Measurements from ENCODE around the gene ISOC1.

Gene ISOC1

DNA sequence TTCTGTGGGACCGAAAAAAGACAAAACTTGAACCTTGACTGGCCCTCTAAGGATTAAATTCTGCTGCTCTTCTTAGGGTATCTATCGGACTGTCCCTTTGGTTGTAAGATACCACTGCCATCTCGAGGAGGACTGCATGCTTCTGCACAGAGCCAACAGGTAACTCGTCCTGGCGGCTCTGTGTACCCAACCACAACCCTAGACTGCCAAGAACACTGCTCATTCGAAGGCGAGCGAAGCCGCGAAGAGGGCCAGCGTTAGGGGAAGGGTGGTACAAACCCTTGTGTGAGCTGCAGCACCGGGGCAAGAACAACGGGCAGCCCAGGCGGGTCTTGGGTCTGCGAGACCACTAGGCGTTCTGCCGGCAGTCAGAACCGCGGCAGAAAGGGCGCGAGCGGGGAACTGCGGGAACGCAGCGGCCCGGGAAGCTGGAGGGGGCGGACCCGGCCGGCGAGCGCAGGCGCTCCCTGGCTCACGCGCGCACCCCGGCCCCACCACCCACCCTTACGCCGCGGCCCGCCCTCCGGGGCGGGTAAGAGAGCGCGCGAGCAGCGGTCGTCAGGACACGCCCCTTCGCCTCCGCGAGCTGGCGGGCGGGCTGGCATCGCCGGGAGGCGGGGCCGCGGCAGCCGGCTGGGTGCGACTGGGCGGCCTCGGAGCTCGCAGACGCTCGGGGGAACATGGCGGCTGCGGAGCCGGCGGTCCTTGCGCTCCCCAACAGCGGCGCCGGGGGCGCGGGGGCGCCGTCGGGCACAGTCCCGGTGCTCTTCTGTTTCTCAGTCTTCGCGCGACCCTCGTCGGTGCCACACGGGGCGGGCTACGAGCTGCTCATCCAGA is at the start of gene ISOC1:
ISOC1 (plus strand) TSS at position 663 of the 837 bp plus-strand sequence; CDS start at position 681, 18 bp downstream.
- peaks cover 38% of the 10 kb centered on the region for H3K4me1 Mint-ChIP-seq (ENCODE audit: low read depth)
- peaks cover 15% of the 10 kb centered on the region for H3K36me3 Mint-ChIP-seq (ENCODE audit: low read depth)
- DNase-seq = peak; percentile 95
- peaks cover 12% of the 10 kb centered on the region for H3K27me3 Mint-ChIP-seq
- H3K27ac Mint-ChIP-seq = peak within 1 kb of the TSS; percentile 82
- peak within 1 kb of the TSS; percentile 86 for H3K4me3 Mint-ChIP-seq
- H3K9me3 Mint-ChIP-seq = no peaks in the 10 kb centered on the region

GRCh38 chr5:129046151-129046550 is 48.4 kb upstream of the ISOC1 start:
- H3K4me1 Mint-ChIP-seq (ENCODE audit: low read depth) = no peaks in the 10 kb centered on the region
- no peaks in the 10 kb centered on the region for H3K36me3 Mint-ChIP-seq (ENCODE audit: low read depth)
- H3K9me3 Mint-ChIP-seq = peaks cover 26% of the 10 kb centered on the region
- no peaks in the 10 kb centered on the region for H3K27me3 Mint-ChIP-seq
- no peak for DNase-seq
- no peak overlapping the region for H3K27ac Mint-ChIP-seq
- H3K4me3 Mint-ChIP-seq = no peak overlapping the region

DNA sequence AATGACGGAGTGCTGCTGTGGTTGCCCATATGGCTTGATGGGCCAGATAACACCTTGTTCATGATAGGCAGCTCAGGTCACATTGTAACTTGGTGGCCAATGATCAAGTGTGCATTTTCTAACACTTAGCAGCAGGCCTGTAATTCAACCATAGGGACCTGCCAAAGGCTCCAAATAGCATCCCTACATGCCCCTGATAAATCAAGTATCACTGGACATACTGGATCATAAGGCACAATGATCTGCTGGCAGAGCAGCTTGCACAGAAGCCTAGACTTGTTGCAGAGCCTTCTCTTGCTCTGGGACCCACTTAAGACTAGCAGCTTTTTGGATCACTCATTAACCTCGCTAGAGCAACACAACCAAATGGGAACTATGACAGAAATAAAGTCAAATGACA is 46.0 kb upstream of the ISOC1 start:
- Mint-ChIP-seq H3K4me3 (no peak overlapping the region), H3K27ac (no peak overlapping the region), H3K4me1 (ENCODE audit: low read depth) (no peaks in the 10 kb centered on the region), H3K36me3 (ENCODE audit: low read depth) (no peaks in the 10 kb centered on the region), H3K9me3 (peaks cover 19% of the 10 kb centered on the region), H3K27me3 (no peaks in the 10 kb centered on the region)
- DNase-seq = no peak

- Mint-ChIP-seq H3K27ac (no peak overlapping the region), H3K27me3 (peaks cover under 1% of the 10 kb centered on the region), H3K36me3 (ENCODE audit: low read depth) (no peaks in the 10 kb centered on the region), H3K9me3 (peaks cover 15% of the 10 kb centered on the region), H3K4me3 (no peak overlapping the region), H3K4me1 (ENCODE audit: low read depth) (no peaks in the 10 kb centered on the region)
- DNase-seq = no peak
Observed at GRCh38 chr5:129049126-129049799, 45.3 kb upstream of the ISOC1 start.

- H3K36me3 Mint-ChIP-seq (ENCODE audit: low read depth) = no peaks in the 10 kb centered on the region
- peaks cover 16% of the 10 kb centered on the region for H3K27me3 Mint-ChIP-seq
- no peak for DNase-seq
- no peaks in the 10 kb centered on the region for H3K9me3 Mint-ChIP-seq
- no peak overlapping the region for H3K4me3 Mint-ChIP-seq
- no peaks in the 10 kb centered on the region for H3K4me1 Mint-ChIP-seq (ENCODE audit: low read depth)
- H3K27ac Mint-ChIP-seq = no peak overlapping the region
Observed at GRCh38 chr5:129051283-129051682, 43.3 kb upstream of the ISOC1 start.

DNA sequence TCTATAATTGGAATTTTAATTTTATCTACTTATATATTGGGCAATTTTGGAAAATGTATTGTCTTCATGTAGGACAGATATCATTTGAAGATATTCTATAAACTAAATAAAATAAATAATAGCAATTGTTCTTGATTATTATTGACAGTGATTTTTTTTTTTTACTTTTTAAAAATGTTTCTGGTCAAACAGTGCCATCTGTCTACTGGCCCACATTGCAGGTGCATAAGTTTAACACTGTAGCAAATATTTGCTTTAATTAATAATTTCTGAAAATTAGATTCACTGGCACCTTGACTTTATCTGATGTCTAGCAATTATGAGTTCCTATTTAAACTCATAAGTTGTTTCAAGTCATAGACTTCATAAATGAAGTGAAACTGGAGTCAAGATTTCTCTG is 41.1 kb upstream of the ISOC1 start:
- peaks cover 3% of the 10 kb centered on the region for H3K9me3 Mint-ChIP-seq
- no peak overlapping the region for H3K4me3 Mint-ChIP-seq
- no peak for DNase-seq
- no peaks in the 10 kb centered on the region for H3K36me3 Mint-ChIP-seq (ENCODE audit: low read depth)
- H3K4me1 Mint-ChIP-seq (ENCODE audit: low read depth) = no peaks in the 10 kb centered on the region
- H3K27ac Mint-ChIP-seq = no peak overlapping the region
- H3K27me3 Mint-ChIP-seq = peaks cover 16% of the 10 kb centered on the region

GRCh38 chr5:129057329-129057728 is 37.2 kb upstream of the ISOC1 start:
- H3K9me3 Mint-ChIP-seq = peaks cover 3% of the 10 kb centered on the region
- H3K4me1 Mint-ChIP-seq (ENCODE audit: low read depth) = no peaks in the 10 kb centered on the region
- DNase-seq = no peak
- no peak overlapping the region for H3K4me3 Mint-ChIP-seq
- peaks cover 21% of the 10 kb centered on the region for H3K27me3 Mint-ChIP-seq
- H3K36me3 Mint-ChIP-seq (ENCODE audit: low read depth) = no peaks in the 10 kb centered on the region
- H3K27ac Mint-ChIP-seq = no peak overlapping the region

GRCh38 chr5:129061849-129062248 is 32.7 kb upstream of the ISOC1 start:
- DNase-seq = no peak
- H3K27ac Mint-ChIP-seq = no peak overlapping the region
- H3K4me1 Mint-ChIP-seq (ENCODE audit: low read depth) = no peaks in the 10 kb centered on the region
- no peak overlapping the region for H3K4me3 Mint-ChIP-seq
- peaks cover 5% of the 10 kb centered on the region for H3K27me3 Mint-ChIP-seq
- H3K9me3 Mint-ChIP-seq = peaks cover 3% of the 10 kb centered on the region
- H3K36me3 Mint-ChIP-seq (ENCODE audit: low read depth) = no peaks in the 10 kb centered on the region

DNA sequence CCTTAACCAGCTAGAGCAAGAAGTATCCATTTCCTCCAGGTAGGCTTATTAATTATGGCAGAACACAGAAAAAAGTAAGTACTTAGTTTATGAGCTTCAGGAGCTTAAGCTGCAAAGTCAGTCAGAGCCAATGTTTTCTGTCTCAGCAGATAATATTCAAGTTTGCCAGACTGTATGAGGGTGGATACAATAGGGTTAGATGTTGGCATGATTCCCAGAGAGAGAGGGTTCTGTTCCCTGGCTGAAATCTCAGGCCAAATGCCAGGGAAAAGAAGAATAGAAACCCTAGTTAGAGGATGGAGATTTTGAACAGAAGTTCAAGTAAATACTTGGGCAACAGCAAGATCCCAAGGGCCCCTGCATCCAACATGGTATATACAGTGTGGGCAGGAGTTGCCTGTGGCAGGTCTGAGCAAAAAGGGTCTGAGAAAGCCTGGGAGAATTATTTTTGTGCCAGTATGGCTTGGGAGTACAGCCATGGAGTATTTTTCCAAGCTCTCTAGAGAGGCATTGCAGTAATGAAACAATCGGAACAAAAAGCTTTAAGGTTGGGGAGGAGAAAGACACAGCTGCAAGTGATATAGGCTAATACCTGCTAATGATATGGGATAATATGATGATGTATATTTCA is 31.0 kb upstream of the ISOC1 start:
- Mint-ChIP-seq H3K27ac (no peak overlapping the region), H3K27me3 (peaks cover 5% of the 10 kb centered on the region), H3K4me3 (no peak overlapping the region), H3K4me1 (ENCODE audit: low read depth) (no peaks in the 10 kb centered on the region), H3K9me3 (no peaks in the 10 kb centered on the region), H3K36me3 (ENCODE audit: low read depth) (no peaks in the 10 kb centered on the region)
- DNase-seq = no peak

DNA sequence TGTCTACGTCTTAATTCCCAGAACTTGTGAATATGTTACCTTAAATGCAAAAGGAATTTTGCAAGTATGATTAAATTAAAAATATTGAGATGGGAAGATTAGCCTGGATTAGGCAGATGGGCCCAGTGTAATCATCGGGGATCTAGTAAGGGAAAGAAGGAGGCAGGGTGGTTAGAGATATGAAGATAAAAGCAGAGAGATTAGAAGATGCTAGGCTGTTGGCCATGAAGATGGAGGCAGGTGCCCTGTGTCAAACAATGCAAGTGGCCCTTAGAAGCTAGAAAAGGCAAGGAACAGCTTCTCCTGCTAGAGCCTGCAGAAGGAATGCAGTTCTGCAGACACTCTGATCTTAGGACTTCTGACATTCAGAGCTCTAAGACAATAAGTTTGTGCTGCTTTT is 28.8 kb upstream of the ISOC1 start:
- Mint-ChIP-seq H3K4me1 (ENCODE audit: low read depth) (no peaks in the 10 kb centered on the region), H3K9me3 (no peaks in the 10 kb centered on the region), H3K27ac (no peak overlapping the region), H3K27me3 (peaks cover 6% of the 10 kb centered on the region), H3K4me3 (no peak overlapping the region), H3K36me3 (ENCODE audit: low read depth) (no peaks in the 10 kb centered on the region)
- no peak for DNase-seq

GRCh38 chr5:129067745-129068144 is 26.8 kb upstream of the ISOC1 start:
- Mint-ChIP-seq H3K36me3 (ENCODE audit: low read depth) (no peaks in the 10 kb centered on the region), H3K27ac (no peak overlapping the region), H3K4me1 (ENCODE audit: low read depth) (no peaks in the 10 kb centered on the region), H3K27me3 (peaks cover 4% of the 10 kb centered on the region), H3K9me3 (no peaks in the 10 kb centered on the region), H3K4me3 (no peak overlapping the region)
- no peak for DNase-seq

DNA sequence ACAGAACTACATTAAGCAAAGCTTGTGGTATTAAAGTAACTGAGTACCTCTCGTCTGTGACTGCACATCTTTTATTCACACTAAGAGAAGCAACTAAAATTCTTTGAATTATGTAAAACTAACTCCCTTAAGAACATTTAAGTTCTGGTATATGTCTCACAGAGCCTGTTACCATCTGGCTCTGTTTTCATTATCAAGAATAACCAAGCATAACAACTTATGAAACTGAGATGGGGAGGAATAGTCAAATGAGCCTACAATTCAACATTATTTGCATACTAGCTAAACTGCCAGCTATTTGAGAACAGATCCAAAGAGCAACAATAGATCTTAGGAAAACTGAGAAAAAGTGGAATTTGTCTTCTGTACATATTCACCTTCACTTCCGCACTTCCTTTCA is 25.3 kb upstream of the ISOC1 start:
- no peak overlapping the region for H3K4me3 Mint-ChIP-seq
- no peaks in the 10 kb centered on the region for H3K36me3 Mint-ChIP-seq (ENCODE audit: low read depth)
- no peak for DNase-seq
- no peak overlapping the region for H3K27ac Mint-ChIP-seq
- H3K9me3 Mint-ChIP-seq = no peaks in the 10 kb centered on the region
- H3K4me1 Mint-ChIP-seq (ENCODE audit: low read depth) = no peaks in the 10 kb centered on the region
- peaks cover 11% of the 10 kb centered on the region for H3K27me3 Mint-ChIP-seq

DNA sequence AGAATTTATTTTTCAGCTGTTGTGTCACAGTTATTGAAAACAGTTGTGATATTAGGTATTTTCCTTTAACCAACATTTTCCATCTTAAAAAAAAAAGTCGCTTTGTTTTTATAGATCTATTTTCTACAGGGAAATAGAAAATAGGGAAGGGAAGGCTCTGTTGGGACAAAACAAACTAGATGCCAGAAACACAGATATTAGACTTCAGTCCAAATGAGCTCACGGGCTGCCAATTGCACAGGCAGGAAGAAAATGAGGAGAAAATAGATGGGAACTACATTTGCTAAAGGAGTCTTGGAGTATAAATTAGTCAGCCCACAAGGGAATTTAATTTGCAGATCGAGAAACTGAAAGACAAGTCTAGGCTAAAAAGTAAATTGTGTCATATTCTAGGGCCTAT is 21.4 kb upstream of the ISOC1 start:
- H3K36me3 Mint-ChIP-seq (ENCODE audit: low read depth) = no peaks in the 10 kb centered on the region
- H3K27me3 Mint-ChIP-seq = peaks cover 14% of the 10 kb centered on the region
- H3K27ac Mint-ChIP-seq = no peak overlapping the region
- no peaks in the 10 kb centered on the region for H3K9me3 Mint-ChIP-seq
- H3K4me1 Mint-ChIP-seq (ENCODE audit: low read depth) = no peaks in the 10 kb centered on the region
- DNase-seq = no peak
- H3K4me3 Mint-ChIP-seq = no peak overlapping the region

DNA sequence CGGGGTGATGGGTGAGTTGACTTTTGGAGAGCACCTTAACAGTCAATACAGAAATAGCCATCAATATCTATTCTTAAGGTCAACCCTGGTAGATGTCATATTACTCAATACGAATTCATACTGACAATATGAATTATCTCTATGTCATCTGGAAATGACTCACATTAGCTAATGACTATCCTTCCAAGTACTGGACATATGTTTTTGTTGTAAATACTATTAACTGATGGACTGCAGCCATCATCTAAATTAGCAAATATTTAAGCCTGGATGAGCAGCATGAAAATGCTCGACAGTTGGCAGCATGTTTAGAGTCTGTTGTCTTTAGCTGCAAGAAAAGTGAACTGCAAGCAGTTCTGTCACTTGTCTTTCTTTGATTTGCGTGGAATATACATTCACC is 19.6 kb upstream of the ISOC1 start:
- H3K9me3 Mint-ChIP-seq = no peaks in the 10 kb centered on the region
- no peak overlapping the region for H3K27ac Mint-ChIP-seq
- no peaks in the 10 kb centered on the region for H3K36me3 Mint-ChIP-seq (ENCODE audit: low read depth)
- H3K4me3 Mint-ChIP-seq = no peak overlapping the region
- H3K4me1 Mint-ChIP-seq (ENCODE audit: low read depth) = no peaks in the 10 kb centered on the region
- no peak for DNase-seq
- peaks cover 11% of the 10 kb centered on the region for H3K27me3 Mint-ChIP-seq

Measured in activated T-cell treated with anti-CD3 and anti-CD28 coated beads, Interleukin-2, amount 50 U/mL, for 24 hours (primary cell).